SHP77 (cell line): ENCODE data around the gene GTSE1.
"Not testable (repeated sequence)": the region's sequence is repeated elsewhere in the genome, so short reads cannot be mapped to it uniquely, and the experiment has no call there.

ENCODE experiments used
- DNase-seq, 2 experiments: peaks; one replicate each; lab custom pipeline; 2025; lab: John Stamatoyannopoulos, UW

Gene GTSE1

DNA sequence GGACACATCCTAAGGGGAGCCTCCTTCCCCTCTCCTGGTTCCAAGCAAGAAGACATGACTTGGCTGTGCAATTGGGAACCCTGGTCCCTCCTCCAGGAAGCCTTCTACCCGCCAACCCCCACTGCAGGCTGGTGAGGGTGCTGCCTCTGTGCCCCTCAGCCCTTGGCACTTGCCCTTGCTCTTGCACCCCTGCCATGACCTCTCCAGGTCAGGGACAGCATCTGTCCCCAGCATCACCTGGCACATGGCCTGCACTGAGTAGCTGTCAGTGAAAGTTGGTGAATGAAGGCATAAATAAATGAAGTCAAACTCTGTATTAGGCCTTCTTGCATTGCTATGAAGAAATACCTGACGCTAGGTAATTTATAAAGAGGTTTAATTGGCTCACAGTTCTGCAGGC lies 1.9 kb upstream of the GTSE1 start:
- no peak for DNase-seq

DNA sequence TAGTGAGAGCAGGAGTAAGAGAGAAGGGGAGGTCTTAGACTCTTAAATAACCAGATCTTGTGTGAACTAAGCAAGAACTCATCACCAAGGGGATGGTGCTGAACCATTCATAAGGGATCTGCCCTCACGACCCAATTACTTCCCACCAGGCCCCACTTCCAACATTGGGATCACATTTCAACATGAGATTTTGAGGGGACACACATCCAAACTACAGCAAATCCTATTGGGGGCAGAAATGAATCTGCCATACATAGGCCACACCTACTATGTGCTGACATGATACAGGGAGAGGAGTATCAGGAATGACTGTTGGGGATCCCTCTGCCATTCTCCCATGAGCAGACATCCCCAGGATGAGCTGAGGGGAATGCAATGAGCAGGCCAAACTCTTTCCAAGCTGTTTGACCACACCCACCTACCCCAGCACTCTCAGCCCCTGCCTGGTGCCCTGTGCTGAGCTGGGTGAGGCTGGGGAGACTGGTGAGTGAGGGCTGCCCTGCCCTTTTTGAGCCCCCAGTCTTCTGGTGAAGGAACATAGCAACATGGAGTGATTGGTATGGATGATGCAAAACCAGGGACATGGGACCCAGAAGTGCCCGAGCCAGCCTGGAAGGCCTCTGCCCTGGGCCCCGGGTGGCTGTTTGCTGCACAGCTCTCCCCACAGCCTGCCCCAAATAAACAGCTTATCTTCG lies 1.2 kb upstream of the GTSE1 start:
- peak in 1 of 2 experiments; percentile 22 for DNase-seq

DNA sequence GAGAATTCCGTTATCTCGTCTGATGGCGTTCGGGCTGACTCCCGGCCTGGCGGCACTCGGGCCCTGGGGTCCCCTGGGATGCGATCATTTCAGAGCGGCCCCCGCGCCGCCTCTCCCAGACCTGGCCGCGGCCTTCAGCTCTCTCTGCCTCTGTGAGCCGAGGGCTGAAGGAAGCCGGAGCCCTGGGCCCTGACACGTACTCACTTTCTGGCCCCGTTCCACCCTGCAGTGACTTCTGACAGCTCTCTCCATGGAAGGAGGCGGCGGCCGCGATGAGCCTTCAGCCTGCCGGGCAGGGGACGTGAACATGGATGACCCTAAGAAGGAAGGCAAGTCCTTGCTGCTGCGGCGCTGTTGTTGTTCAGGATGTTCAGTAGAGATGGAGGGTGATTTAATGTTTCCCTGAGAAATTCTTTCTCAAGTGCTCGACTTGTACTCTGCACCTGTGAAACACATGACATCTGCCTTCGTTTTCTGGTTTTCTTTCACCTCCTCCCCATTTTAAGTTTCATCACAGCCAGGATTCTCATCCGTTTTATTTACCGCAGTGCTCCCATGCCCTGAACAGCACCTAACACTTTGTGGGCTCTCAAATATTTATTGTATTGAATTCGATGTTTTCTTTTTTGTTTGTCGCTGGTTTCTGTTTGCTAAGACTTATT lies 612 bp downstream of the GTSE1 start:
- peak in 1 of 2 experiments; percentile 30 for DNase-seq

DNA sequence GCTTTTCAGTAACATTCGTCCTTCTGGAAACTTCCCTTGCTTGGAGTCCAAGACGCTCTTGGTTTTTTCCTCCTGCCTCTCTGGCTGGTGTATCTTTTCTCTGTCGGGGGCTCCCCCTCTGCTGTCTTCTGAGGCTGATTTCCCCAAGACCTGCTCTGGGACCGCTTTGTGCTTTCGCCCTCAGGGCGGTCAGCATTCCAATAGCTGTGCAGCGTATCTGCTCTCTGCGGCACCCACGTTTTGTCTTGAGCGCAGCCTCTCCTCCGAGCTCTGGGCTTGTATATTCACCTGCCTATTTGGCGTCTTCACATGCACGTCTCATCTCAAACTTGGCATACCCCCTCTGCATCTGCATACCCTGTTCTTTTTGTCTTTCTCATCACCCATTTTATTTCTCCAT lies 2.4 kb downstream of the GTSE1 start:
- no peak for DNase-seq

DNA sequence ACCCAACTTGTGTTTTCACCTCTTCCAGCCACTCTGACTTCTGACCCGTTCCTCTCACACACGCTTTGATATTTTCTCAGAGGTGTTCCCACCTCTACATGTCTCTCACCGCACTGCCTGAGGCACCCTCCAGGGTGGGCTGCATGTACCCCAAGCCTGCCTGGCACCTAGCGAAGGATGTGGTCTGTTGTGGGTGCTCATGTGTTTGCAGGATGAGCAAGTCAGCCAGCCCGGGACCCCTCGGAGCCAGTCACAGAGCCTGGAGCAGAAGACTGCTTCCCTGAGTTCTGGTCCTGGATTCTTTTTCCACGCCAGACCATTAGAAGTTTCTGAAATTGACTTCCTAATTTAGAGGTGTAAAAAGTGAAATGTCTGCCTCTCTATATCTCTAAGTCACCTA lies 3.8 kb downstream of the GTSE1 start:
- no peak for DNase-seq

DNA sequence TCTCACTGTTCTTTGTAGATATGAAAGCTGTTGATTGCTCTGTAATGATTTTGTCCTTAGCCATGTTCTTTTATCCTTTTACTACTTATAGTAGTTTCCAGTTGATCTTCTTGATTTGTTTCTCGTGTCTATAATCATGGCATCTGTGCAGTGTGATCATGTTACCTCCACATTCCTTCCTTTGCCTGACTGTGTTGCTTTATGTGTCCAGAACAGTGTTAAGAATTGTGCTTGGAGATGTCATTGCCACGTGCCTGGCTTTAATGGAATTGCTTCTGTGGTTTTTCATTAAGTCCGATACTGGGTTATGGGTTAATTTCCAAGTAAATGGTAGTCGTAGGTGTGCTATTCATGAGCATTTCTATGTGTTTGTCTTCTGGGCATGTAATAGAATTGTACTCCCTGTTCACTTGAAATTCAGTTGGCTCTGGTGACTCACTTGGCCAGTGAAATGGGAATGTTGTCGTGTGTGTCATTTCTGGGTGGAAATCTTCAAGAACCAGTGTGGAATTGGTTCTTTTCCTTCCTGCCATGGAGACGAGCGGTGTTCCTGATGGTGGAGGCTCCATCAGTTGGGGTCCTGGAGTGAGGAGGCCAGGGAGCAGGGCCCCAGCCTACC lies 6.8 kb downstream of the GTSE1 start:
- DNase-seq, result no peak

DNA sequence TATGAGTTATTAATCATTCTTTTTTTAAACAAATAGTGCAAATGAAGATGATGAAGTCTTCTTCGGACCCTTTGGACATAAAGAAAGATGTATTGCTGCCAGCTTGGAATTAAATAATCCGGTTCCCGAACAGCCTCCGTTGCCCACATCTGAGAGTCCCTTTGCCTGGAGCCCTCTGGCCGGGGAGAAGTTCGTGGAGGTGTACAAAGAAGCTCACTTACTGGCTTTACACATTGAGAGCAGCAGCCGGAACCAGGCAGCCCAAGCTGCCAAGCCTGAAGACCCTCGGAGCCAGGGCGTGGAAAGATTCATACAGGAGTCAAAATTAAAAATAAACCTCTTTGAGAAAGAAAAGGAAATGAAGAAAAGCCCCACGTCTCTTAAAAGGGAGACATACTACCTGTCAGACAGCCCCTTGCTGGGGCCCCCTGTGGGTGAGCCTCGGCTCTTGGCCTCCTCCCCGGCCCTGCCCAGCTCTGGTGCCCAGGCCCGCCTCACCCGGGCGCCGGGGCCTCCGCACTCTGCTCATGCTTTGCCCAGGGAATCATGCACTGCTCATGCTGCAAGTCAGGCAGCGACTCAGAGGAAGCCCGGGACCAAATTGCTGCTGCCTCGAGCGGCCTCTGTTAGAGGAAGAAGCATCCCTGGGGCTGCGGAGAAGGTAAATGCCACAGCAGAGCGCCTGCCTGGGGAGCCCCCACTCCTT lies 11.8 kb downstream of the GTSE1 start:
- no peak for DNase-seq

DNA sequence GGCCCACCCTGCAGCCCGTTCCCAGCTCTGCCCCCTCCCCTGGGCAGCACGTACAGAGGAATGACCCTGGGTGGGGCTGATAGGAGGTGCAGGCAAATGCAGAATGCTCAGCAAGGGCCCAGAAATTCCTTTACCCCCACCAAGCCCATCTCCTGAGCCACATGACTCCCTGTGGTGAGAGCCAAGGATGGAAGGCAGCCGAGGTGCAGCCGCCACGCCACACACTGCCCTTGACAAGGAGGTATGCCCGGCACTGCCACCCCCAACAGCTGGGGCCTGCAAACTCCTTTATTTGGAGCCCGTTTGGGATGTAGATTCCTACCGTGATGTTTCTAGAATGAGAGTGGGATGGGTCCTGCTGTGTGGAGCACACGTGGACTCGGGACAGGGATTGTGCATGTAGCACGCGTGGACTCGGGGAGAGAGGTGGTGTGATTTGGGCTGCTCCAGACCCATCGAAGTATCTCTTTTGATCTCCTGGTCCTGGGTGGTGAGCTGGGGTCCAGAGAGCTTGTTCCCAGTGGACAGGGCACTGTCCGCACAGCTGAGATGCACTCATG lies 12.9 kb downstream of the GTSE1 start:
- no peak for DNase-seq

DNA sequence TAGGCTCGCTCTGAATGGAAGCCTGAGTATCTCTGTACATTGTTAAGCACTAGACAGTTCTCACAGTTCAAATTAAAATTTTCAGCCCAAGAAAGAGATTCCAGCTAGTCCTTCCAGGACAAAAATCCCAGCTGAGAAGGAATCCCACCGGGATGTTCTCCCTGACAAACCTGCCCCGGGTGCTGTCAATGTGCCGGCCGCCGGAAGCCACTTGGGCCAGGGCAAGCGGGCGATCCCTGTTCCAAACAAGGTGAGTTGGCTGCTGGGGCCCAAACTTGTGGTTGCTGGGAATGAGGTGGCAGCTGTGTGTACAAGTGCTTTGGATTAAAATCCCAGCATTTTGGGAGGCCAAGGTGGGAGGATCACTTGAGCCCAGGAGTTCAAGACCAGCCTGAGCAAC lies 15.4 kb downstream of the GTSE1 start:
- no peak for DNase-seq

DNA sequence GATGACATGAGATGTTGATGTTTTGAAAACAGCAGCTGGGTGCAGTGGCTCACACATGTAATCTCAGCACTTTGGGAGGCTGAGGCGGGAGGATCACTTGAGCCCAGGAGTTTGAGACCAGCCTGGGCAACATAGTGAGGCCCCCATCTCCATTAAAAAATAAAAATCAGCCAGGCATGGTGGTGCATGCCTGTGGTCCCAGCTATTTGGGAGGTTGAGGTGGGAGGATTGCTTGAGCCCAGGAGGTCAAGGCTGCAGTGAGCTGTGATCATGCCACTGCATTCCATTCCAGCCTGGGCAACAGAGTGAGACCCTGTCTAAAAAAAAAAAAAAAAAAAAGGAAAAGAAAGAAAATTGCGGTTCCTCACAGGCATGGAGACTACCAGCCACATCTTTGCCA lies 16.2 kb downstream of the GTSE1 start:
- not testable (repeated sequence) for DNase-seq

DNA sequence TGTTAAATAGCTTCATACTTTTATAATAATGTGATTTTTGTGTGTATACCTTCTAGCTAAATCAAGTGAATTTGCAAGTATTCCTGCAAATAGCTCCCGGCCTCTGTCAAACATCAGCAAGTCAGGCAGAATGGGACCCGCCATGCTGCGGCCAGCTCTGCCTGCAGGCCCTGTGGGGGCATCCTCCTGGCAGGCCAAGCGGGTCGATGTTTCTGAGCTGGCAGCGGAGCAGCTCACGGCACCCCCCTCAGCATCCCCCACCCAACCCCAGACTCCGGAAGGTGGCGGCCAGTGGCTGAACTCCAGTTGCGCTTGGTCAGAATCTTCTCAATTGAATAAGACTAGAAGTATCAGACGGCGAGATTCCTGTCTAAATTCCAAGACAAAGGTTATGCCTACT lies 19.3 kb downstream of the GTSE1 start:
- no peak for DNase-seq

DNA sequence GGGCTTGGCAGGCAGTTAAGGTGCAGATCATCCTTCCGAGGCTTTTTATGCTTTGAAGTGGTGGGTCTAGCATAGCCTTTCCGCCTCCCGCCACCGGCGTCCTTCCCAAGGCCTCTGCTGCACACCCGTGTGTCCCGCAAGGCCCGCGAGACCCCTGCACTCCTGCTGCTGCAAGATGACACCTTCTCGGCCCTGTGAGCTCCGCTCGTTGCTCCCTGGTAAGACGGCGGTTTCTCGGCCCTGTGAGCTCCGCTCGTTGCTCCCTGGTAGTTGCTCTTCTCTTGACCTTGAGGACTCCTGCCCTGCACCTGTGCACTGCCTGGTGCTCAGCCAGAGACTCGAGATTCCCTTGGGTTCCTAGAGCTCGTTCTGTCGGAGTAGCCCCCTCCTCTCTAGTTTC lies 21.0 kb downstream of the GTSE1 start:
- DNase-seq, result no peak

DNA sequence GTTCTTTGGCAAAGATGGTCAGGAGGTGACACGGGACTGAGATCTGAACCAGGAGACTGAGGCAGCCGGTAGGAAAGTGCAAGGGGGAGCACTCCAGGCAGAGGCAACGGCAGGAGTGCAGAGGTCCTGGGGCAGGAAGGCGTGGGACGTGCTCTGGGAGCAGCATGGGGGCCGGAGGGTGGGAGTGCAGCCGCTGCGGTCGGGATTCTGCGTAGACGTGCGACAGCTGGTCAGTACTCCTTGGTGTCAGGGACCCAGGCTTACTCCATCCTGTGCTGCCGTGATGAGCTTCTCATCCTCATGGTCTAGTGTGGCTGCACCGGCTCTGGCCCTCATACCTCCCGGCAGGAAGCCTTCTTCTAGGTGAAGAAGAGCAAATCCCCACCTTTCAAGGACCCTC lies 21.9 kb downstream of the GTSE1 start:
- no peak for DNase-seq

DNA sequence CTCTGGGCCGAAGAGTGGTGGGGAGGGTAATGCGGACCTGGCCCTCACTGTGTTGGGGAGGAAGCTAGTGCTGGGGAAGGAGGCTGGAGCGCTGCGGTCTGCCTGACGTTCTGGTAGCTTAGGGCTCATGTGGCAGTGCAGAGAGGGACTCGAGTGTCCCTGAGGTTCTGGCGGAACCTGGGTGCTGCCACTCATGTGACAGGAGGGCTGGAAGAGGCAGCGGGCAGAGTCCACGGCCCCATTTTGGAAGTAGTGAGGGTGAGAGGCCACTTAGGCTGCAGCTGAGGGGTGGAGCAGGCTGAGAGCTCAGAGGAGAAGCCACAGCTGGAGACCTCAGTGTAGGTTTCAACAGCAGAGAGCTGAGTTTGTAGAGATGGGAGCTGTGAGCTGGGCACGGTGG lies 22.6 kb downstream of the GTSE1 start:
- no peak for DNase-seq

DNA sequence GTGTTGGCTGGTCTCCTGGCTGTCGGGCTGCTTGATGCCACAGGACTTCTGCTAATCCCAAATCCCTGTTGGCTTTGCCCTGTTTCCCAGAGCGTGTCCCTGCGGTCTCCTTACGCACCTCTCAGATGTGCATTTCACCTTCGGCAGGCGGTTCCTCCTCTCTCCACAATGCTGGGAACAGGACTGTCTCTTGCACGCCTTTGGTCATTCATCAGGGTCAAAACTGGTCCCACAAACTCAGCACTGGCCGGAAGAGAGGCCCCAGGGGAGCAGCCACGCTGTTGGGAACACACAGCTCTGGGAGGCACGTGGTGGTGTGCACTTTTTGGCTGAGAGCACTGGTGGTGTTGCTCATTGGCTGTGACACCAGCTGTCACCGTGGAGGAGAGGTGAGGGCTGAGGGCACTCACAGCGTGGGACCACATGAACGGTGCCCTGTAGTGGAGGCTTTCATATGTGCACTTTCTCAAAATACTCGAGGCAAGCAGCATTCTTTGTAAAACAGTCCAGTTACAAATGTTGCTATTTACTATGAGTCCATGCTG lies 23.6 kb downstream of the GTSE1 start:
- no peak for DNase-seq

DNA sequence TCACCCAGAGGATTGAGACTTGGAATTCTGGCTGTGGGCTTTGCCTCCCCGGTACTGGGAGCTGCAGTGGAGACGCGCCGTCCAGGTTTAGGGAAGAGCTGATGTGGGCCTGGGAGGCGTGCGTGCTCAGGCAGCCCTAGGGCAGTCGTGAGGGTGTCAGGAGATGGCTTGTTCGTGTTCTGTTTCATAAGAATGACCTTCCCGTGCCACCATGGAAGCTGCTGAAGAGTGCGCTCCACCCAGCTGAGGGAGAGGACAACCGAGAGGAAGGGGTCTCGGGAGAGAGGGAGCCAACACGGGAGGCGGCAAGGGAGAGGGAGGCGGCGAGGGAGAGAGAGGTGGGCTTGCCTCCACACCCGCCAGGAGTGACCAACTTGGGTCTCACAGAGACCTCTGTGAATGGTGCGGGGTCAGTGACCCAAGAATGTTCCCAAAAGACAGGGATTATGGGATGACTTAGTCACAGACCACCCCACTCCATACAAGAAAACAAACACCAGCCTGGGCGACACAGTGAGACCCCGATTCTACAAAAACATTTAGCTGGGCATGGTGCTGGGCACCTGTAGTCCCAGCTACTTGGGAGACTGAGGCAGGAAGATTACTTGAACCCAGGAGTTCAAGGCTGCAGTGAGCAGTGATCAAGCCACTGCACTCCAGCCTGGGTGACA lies 24.2 kb downstream of the GTSE1 start:
- no peak for DNase-seq

DNA sequence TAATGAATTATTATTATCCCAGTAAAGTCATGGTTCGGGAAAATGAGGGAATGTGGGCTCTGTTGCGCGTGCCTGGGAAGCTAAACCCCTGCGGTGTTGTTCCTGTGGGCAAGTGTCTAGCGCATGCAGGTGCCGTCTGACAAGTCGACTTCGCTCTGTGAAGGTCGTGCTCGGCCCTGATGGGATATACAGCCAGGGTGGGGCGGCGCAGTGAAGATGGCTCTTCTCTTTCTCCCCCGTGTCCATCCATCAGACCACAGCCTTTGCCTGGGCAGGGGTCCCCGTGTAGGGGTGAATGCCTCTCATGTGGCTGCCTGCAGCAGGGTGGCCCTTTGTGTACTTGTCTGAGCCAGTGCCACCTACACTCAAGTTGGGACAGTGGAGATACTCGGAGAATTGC lies 26.0 kb downstream of the GTSE1 start:
- no peak for DNase-seq

DNA sequence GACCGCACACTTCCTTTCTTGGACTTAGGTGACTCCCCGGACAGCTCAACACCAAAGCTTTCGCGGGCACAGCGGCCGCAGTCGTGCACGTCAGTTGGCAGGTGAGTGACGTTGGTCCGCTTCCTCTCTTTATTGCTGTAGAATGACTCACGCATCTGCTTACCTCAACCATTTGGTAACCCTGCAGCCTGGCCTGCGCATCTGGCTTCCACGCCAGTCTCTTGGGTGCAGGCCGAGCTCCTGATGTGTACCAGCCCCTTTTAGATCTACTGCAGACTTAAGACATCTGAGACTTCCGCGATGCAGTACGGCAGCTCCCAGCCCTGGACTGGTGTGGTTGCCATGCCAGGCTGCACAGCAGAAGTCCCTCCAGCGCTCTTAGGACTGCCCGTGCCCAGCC lies 26.5 kb downstream of the GTSE1 start:
- no peak for DNase-seq

DNA sequence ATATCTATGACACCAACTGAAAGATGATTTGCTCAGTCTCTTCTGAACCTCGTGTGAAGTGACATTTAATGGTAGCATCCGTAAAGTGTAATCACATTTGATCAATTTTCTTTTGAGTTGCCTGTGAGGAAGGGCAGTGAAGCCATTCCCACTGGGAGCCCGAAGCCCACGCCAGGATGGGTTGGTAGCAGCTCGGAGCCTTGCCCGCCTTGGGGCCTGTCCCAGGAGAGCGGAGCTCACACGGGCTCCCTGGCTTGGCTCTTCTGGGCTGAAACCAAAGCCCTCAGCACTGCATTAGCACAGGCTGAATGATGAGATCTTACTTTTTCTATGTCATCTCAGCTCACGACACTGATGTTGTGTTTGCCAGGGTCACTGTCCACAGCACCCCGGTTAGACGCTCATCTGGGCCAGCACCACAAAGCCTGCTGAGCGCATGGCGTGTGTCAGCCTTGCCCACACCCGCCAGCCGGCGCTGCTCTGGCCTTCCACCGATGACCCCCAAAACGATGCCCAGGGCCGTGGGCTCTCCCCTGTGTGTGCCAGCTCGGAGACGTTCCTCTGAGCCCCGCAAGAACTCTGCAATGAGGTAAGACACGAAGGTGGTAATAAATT lies 29.5 kb downstream of the GTSE1 start:
- DNase-seq, result no peak

DNA sequence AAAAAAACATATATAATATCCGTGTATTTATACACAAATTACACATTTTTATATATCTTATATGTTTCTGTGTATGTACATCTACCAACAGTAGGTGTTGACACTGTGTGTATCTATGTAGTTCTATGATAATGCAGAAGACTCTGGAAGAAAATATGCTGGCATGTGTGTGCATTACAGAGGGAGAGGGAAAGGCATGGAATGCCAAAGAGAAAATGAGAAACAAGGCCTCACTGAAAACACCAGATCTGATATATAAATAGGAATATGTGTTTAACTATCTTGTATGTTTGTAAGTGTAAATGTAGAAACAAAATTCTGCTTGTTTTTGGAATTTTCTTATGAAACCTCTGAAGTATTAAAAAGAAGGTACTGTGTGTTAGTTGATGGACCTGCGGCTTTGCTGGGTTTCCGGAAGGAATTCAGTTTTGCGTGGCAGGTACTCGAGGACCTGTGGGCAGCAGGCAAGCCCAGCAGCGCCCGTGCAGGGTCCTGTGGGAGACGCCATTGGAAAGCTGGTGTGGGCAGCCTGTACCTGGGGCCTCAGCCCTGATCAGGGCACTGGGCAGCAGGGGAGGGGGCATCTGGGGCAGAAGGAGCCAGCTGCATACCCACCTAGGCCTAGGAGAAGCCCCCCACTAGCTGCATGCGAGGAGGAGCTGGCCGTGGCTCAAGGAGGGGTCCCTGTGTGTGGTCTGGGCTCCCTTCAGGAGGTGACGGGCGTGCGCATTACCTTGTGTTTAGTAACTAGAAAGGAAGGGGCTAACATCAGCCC lies 31.2 kb downstream of the GTSE1 start:
- no peak for DNase-seq

DNA sequence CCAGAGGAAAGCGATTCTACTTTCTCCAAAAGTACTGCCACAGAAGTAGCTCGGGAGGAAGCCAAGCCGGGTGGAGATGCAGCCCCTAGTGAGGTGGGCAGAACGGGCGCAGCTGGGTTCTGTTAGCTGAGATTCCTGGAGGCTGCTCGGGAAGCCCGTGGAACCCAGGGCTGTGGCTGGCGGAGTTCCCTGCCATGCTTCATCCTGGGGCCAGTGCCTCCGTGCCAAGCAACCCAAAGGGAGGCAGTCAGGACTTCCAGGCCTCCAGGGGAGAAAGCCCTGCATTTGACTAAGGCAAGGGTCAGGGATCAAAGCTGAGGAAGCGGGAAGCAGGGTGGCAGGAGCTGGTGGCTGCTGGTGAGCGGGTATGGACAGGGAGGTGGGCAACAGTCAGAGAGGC lies 32.1 kb downstream of the GTSE1 start:
- DNase-seq, result no peak
